Uterus (tissue), 2 donors: ENCODE measurements around the gene LCE1F.

Source experiments
- POLR2A ChIP-seq, 2 donors: fragments of 450-650 bp; IDR thresholded peaks; one replicate each; pipeline ENCODE4 v1.6.1; 2016; ENCODE audit warnings: antibody characterized with exemption in 2 of 2, mild to moderate bottlenecking in 1 of 2, moderate library complexity in 1 of 2
- TF ChIP-seq, protein P1 (sequence below), 4 experiments: fragments of 200-600 bp in 2 of 4; fragments of 450-650 bp in 2 of 4; sonication (generic) in 2 of 4; IDR thresholded peaks; one replicate each; pipeline ENCODE4 v1.5.1; 2016 to 2019; ENCODE audit warnings: antibody characterized with exemption in 4 of 4, mild to moderate bottlenecking in 2 of 4, moderate library complexity in 1 of 4

DNA sequence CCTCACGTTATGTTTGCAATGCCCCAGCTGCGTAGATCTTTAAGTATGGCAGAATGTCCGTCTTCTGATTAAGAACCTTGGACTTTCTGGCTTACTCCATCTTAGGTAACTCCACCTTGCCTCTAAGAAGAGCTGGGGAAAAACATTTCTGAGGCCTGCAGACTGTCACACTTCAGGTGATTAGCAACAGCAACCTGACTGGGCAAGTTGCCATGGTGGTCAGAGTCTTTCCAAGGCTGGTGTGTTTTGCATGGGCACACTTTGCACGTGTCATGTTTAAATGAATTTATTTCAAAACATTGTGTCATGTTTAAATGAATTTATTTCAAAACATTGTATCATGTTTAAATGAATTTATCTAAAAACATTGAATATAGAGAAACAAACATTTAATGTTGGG, 16.3 kb upstream of the LCE1F start:
- no peak for TF ChIP-seq POLR2A (IDR thresholded peaks at IDR 0.05)
- TF ChIP-seq, protein P1, sequence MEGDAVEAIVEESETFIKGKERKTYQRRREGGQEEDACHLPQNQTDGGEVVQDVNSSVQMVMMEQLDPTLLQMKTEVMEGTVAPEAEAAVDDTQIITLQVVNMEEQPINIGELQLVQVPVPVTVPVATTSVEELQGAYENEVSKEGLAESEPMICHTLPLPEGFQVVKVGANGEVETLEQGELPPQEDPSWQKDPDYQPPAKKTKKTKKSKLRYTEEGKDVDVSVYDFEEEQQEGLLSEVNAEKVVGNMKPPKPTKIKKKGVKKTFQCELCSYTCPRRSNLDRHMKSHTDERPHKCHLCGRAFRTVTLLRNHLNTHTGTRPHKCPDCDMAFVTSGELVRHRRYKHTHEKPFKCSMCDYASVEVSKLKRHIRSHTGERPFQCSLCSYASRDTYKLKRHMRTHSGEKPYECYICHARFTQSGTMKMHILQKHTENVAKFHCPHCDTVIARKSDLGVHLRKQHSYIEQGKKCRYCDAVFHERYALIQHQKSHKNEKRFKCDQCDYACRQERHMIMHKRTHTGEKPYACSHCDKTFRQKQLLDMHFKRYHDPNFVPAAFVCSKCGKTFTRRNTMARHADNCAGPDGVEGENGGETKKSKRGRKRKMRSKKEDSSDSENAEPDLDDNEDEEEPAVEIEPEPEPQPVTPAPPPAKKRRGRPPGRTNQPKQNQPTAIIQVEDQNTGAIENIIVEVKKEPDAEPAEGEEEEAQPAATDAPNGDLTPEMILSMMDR (IDR thresholded peaks at IDR 0.05) = no peak
